NCI-H187 (cell line): ENCODE results near the gene ZNF3.

Source experiments
- DNase-seq, 2 experiments: peaks; one replicate each; lab custom pipeline; 2025; lab: John Stamatoyannopoulos, UW

The ZNF3 gene

DNA sequence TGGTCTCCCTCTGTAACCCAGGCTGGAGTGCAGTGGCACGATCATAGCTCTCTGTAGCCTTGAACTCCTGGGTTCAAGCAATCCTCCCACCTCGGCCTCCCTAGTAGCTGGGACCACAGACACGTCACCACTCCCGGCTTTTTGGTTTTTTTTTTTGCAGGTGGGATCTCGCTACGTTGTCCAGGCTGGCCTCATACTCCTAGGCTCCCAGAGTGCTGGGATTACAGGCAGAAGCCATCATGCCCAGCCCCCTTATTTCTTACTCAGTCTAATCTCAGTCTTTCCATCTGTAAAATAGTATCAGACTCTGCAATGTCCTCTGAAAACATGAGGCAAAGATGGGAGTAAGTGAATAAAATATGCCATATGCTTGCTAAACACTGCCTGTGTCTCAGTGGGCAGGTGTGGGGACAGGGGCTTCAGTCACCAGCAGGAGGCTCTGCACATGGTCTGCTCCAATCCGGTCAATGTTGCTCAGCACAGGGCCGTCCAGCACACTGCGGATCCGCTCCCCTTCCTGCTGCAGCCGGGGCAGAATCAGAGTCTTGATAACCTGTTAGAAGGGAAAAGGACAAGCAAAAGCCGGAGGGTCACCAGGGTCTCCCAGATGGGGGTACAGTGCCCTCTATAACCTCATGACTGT, 28.1 kb upstream of the ZNF3 start:
- DNase-seq = no peak

- no peak for DNase-seq
Observed at GRCh38 chr7:100107890-100108289, 26.4 kb upstream of the ZNF3 start.

DNA sequence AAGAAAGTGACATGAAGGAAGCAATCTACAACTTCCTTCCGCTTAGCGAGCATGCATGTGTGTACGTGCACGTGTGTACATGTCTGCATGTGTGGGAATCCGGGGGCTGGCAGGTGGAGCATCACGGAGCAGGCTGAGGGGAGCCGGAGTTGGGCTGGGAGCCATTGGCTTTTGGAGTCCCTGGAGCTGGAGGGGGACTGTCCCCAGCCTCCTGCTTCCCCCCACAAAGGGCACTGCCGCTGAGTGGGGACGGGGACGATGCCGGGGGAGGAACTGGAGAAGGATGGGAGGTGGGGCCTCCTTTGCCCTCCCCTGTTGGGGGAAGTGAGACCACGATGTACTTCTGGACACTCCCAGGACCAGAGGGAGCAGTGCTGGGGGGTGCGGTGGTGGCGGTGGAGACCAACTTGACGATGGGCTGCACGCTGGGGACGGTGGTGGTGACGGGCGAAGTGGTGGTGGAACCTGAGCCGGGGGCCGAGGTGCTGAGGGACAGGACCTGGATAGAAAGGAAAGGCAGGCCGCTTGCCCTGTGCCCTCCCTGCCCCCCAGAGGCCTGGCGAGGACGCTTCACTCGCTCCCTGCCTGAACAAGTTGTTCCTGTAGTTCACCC, 25.7 kb upstream of the ZNF3 start:
- no peak for DNase-seq

DNA sequence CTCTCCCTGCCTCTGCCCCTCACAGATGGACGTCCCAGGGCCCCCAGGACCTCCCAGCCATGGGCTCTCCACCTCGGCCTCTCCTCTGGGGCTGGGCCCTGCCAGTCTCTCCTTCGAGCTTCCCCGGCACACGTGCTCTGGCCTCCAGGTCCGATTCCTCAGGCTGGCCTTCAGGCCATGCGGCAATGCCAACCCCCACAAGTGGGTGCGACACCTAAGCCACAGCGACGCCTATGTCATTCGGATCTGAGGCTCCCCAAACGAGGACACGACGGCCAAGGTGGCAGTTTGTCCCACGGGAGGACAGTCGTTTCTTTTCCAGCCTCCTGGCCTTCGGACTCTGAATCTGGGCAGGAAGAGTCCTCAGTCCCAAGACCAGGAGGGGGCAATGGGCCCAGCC, 25.1 kb upstream of the ZNF3 start:
- no peak for DNase-seq

GRCh38 chr7:100105534-100105933, 24.0 kb upstream of the ZNF3 start:
- no peak for DNase-seq

GRCh38 chr7:100102950-100103840, 21.7 kb upstream of the ZNF3 start:
- DNase-seq = no peak

GRCh38 chr7:100101016-100101862, 19.7 kb upstream of the ZNF3 start, which contains the start of the genes AP4M1 and MCM7:
Gene AP4M1, plus strand, starts transcription at chr7:100101643. Its CDS starts 72 bp downstream, at chr7:100101715.
Gene MCM7, minus strand, starts transcription at chr7:100101397. Its CDS starts 103 bp downstream, at chr7:100101294.
- DNase-seq = peak; percentile 94 to 99

- DNase-seq = peak; percentile 81 to 88
Observed at GRCh38 chr7:100100420-100101015, 19.0 kb upstream of the ZNF3 start.

DNA sequence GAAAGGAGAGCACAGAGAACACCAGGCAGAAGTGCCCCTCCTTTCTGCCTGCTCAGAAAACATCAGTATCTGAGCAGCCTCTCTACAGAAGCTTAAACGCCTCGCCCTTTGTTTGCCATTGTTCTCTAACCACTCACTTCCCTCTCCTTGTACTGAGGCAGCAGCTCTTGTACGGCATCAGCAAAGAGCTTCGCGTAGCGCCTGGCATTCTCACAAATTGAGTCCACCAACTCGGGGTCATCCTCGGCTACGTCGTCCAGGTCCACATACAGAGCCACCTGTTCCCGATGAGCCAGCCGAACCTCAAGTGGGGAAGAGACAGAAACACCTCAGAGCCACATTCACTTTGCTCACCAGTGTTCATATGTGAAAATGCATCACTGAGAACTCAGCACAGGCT, 17.9 kb upstream of the ZNF3 start:
- DNase-seq = no peak

GRCh38 chr7:100098913-100099312, 17.4 kb upstream of the ZNF3 start:
- no peak for DNase-seq

GRCh38 chr7:100095704-100096103, 14.2 kb upstream of the ZNF3 start:
- DNase-seq = no peak

- DNase-seq = no peak
Observed at GRCh38 chr7:100095289-100095688, 13.8 kb upstream of the ZNF3 start.

DNA sequence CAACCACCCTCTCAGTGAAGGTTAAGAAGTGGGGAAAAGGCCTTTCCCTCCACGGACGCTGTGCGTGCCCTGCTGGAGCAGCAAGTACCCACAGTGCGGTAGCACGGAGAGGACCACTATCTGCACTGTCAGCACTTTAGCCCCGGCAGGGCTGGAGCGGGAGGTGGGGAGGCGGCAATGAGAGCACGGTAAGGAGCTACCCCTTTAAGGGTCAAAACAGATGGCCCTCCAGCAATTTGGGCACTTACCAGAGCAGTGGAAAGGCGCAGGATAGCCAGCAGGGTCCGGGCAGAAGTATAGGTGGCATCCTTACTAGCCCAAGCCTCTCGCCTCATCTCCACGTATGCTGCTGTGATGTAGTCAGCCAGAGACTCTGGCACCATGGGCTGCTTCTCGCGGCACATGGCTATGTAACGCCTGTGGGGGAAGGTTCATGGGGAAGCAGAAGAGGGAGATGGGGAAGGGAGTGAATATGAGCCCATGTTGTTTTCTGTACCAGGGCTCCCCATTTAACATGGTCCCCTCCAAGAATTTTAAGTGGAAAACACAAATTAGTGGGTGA, 12.5 kb upstream of the ZNF3 start:
- no peak for DNase-seq

DNA sequence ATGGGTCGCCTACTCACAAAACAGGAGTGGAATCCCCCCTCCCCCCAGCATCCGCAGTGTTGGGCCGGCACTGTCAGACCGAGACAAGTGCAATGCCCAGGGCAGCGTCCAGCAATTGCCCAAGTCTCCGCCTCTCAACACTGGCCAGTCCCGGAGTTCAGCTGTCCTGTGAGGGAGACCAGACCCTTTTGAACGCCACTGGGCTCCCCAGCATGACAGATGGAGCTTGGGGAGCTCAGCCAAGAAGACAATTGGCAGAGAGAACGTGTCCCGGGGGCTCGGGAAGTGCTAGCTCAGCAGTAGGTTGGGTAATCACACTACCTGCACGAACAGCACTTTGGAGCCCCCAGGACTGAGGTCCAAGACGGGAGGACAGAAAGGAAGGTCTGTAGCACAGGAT, 12.0 kb upstream of the ZNF3 start:
- DNase-seq = no peak

- DNase-seq = no peak
Observed at GRCh38 chr7:100093054-100093453, 11.5 kb upstream of the ZNF3 start.

DNA sequence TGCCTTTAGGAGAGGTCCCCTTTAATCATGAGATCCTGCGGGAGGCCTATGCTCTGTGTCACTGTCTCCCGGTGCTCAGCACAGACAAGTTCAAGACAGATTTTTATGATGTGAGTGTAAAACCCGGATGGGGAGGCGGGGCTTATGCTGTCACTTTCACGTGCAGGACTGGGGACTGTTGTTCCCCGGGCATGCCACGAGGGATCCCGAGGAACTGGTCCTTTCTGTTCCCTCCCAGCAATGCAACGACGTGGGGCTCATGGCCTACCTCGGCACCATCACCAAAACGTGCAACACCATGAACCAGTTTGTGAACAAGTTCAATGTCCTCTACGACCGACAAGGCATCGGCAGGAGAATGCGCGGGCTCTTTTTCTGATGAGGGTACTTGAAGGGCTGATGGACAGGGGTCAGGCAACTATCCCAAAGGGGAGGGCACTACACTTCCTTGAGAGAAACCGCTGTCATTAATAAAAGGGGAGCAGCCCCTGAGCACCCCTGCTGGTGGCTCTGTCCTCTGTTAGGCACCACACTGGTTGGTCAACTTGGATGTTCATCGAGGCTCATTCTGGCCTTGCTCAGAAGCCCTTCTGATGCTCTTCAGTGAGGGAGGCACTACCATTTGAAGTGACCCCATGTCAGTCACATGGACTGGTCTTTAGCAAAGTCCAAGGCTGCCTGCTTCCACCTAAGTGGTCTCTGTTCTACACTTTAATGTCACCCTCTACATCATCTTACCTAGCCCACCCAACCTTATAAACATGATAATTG, 10.1 kb upstream of the ZNF3 start:
- DNase-seq = no peak

DNA sequence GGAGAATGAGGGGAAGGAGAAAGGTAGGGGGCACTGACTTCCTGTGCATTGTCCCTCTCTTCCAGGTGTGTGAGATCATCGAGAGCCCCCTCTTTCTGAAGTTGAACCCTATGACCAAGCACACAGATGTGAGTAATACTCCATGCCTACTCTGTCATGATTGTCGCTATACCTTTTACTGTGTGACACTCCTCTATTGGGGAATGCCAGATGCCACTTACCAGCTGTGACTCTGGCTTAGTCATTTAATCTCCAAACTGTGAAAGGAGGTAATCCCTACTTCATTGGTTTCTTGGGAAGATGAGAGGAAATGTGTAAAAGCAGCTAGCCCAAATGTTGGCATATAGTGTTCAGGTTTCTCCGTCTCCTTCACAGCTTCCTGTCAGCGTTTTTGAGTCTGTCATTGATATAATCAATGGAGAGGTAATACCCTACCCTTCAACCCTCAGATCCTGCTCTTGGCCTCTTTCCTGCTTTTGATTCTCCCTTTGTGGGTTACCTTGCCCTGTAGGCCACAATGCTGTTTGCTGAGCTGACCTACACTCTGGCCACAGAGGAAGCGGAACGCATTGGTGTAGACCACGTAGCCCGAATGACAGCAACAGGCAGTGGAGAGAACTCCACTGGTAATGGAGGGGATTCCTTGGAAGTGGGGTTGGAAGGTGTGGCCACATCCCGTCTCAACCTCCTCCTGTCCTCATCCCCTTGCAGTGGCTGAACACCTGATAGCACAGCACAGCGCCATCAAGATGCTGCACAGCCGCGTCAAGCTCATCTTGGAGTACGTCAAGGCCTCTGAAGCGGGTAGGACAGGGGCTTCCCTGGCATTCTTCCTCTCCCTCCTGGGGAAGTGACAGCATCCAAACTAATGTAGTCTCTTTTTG, 9.2 kb upstream of the ZNF3 start:
- no peak for DNase-seq

GRCh38 chr7:100089458-100090196, 8.1 kb upstream of the ZNF3 start:
- no peak for DNase-seq
